GM19238 (cell line): ENCODE data around the gene VSIG4.
A peak's percentile ranks its signal among the peaks of the same experiment; 100 is the strongest.
"Not testable (repeated sequence)": the region's sequence is repeated elsewhere in the genome, so short reads cannot be mapped to it uniquely, and the experiment has no call there.

Experiments
- DNase-seq: peaks from one replicate; pipeline ENCODE4 v3.0.0; 2011; ENCODE audit warnings: low spot score; ENCODE audit not compliant: insufficient read length

VSIG4 gene, protein sequence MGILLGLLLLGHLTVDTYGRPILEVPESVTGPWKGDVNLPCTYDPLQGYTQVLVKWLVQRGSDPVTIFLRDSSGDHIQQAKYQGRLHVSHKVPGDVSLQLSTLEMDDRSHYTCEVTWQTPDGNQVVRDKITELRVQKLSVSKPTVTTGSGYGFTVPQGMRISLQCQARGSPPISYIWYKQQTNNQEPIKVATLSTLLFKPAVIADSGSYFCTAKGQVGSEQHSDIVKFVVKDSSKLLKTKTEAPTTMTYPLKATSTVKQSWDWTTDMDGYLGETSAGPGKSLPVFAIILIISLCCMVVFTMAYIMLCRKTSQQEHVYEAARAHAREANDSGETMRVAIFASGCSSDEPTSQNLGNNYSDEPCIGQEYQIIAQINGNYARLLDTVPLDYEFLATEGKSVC

GRCh38 chrX:66039944-66040343 lies at the start of gene VSIG4:
TSS of gene VSIG4 (minus strand) at chrX:66040080. CDS start at chrX:66039998, 82 bp downstream.
- DNase-seq, result no peak

DNA sequence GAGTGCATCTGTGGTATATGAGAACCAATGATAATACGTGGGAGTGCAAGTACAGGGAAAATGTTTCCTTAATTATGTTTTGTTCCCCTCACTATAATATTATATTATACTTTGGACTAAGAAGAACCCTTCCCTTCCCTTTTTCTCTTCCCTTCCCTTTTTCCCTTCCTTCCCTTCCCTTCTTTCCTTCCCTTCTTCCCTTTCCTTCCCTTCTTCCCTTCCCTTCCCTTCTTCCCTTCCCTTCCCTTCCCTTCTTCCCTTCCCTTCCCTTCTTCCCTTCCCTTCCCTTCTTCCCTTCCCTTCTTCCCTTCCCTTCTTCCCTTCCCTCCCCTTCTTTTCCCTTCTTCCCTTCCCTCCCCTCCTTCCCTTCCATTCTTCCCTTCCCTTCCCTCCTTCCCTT lies 36.9 kb upstream of the VSIG4 start:
- no peak for DNase-seq

DNA sequence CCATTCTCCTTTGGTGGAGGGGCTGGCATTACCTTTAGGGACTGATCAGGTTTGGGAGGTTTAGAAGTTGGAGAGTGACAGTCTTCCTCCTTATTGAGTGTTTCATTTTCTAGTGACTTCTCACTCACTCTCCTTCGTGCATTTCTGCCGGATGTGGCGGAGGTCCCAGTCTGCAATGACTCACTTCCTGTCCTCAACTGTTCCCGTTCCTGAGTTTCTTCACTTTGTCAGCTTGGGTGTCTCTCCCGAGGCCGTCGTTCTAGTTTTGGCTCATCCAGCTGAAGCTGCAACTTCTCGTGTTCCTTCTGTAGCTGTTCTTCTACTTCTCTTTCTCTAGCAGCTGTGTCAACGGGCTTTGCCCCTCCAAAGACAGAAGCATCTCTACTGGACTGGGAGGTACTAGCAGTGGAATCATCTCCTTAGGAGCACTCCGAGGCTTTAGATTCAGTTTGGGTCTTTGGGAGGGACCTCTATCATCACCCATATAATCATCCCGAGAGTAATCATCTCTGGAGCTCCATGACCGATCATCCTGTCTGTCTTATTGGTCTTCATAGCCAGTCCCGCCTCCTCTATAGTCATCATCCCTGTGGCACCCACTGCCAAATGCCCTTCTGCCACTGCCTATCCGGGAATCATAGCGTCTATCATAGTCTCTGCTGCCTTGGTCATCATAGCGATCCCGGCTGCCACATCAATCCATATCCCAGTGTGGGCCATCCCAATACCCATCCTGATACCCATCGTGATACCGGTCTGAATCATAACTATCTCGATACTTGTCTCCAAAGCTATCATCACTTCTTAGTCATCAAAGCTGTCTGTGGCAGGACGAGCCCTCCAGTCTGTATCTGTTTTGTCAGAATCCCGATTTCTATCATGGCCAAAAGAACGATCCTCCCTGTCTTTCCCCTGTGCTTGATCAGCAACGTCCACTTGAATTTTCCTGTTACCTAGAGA lies 35.3 kb upstream of the VSIG4 start:
- DNase-seq, result no peak

GRCh38 chrX:66071126-66071525 lies 31.2 kb upstream of the VSIG4 start:
- no peak for DNase-seq

- DNase-seq, result no peak
These were observed 24.4 kb upstream of the VSIG4 start for GRCh38 chrX:66064261-66064660.

DNA sequence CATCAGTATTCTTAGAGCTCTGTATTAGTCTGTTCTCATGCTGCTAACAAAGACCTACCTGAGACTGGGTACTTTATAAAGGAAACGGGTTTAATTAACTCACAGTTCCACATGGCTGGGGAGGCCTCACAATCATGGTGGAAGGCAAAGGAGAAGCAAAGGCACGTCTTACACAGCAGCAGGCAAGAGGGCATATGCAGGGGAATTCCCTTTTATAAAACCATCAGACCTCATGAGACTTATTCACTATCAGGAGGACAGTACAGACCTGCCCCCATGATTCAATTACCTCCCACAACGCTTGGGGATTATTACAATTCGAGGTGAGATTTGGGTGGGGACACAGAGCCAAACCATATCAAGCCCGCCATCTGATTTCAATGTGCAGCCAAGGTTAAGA lies 17.1 kb upstream of the VSIG4 start:
- not testable (repeated sequence) for DNase-seq

- DNase-seq, result no peak
These were observed 15.1 kb upstream of the VSIG4 start for GRCh38 chrX:66054978-66055377.

GRCh38 chrX:66053414-66053813 lies 13.5 kb upstream of the VSIG4 start:
- no peak for DNase-seq

GRCh38 chrX:66051980-66052379 lies 12.1 kb upstream of the VSIG4 start:
- no peak for DNase-seq

GRCh38 chrX:66050140-66050569 lies 10.3 kb upstream of the VSIG4 start:
- no peak for DNase-seq

DNA sequence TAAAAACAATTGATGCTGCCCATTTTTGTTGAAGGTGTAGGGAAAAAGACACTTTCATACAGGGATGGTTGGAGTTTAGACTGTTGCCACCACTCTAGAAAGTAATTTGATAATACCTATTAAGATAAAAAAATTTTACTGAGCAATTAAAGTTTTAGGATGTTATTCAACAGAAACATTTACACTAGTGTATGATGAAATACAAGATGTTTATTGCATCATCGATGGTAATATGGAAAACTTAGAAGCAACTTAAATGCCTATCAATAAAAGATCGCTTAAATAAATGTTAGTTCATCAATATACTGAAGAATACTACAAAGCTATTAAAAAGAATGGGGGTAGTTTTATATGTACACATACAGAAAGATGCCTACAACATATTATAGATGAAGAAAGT lies 9.2 kb upstream of the VSIG4 start:
- DNase-seq, result no peak

DNA sequence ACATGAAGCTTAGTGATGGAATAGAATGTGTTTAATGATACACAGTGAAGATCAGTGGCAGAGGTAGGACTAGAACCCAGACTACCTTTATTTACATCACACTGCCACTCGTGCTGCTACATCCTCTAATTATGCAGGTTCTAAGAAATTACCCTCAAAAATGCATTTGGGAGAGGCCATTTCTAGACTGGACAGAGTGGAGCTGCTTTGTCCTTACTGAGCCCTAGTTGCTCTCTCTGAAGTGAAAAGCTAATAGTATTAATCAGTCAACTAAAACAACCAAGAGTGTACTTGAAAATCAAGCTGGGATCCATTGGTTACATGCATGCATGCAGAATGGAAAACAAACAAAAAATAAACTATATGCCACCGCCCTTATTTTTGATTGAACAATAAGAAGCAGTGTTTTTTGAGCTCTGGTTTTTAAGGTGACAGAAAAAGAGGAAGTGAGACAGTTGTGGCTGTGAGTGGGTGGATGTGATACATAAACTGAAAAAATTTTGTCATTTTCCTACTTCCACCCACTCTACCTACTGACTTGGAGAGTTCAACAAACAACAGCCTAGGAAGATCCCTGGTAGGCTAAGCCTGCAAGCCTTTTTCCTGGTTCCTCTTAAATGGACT lies 6.8 kb upstream of the VSIG4 start:
- peak; percentile 24 for DNase-seq

- no peak for DNase-seq
These were observed 6.0 kb upstream of the VSIG4 start for GRCh38 chrX:66045894-66046293.

GRCh38 chrX:66043584-66043983 lies 3.7 kb upstream of the VSIG4 start:
- DNase-seq, result no peak

GRCh38 chrX:66042307-66043077 lies 2.6 kb upstream of the VSIG4 start:
- no peak for DNase-seq

- DNase-seq, result no peak
These were observed 1.8 kb downstream of the VSIG4 start for GRCh38 chrX:66038115-66038514.

DNA sequence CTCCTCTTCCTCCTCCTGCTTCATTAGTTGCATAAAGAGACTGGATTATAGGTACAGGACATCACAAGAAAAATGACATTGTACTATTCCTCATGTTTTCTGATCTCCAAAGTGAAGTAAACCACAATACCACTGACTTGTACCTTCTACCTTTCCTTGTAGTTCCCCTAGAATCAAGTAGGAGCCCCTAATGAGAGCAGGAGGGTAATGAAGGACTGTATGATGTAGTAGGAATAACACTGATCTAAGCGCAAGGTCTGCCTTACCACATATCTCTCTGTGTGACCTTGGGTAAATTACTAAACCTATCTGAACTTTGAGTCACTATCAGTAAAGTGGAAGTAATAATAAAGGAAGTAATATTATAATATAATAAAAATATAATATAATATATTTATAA lies 3.6 kb downstream of the VSIG4 start:
- DNase-seq, result no peak

GRCh38 chrX:66035667-66036066 lies 4.2 kb downstream of the VSIG4 start:
- no peak for DNase-seq

DNA sequence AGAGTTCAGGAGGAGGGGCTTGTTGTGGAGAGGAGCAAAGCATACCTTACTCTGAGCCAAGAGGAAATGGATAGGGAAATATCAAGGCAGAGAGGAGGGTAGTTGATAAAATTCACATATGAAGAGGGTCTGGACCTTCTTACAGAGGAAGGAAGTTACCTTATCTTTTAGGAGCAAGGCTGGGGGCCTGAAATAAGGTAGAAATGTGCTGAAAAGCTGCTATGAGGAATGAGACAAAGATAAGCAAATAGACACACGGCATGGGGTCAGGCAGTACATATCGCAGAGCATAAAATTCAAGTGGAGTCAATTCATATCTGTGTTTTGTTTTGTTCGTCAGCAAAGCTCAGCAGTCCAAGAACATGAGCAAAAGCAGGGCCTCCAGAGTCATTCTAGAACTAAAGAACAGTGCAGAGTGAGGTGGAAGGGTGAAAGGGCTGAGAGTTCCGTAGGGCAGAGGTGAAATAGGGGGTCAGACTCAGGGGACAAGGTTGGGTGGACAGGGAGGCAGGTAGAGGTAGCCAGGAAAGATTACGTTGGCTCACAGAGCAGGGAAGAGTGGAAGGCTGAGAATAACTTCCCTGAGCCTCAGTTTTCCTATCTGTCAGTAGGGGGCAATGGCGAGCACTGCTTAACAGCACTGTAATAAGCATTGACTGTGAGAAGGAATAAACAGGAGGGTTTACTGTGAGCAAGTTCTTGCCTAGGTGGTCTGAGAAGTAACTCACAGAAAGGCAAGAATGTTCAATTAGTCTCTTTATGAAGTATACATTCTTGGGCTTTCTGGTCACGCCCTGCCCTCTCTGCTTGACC lies 9.2 kb downstream of the VSIG4 start:
- no peak for DNase-seq

DNA sequence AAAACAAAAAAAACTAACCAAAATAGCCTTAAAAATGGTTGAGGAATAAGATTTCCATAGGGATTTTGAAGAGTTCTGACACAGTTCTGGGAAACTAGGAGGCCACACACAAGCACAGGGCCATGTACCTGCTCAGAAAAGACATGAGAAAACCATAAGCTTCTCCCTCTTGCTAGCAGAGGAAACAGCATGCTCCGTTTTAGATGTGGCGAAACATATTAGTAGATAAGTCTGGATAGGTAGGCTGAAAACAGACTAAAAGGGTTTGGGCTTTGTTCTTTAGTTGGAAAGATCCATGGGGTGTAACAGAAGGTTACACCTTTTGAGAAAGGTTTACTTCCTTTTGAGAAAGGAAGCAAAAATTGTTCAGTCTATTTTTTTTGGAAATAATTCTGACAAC lies 10.9 kb downstream of the VSIG4 start:
- no peak for DNase-seq
